Stimulated activated CD4-positive, alpha-beta T cell treated with anti-CD3 and anti-CD28 coated beads, Interleukin-1b, Interleukin-23, amount 100 ng/mL, for 1 hour (primary cell): Measurements from ENCODE around the gene LRP11.
"Not testable (repeated sequence)": the region's sequence is repeated elsewhere in the genome, so short reads cannot be mapped to it uniquely, and the experiment has no call there.

Experiments
- DNase-seq, 2 donors: peaks; one replicate each; pipeline ENCODE4 v3.0.0-alpha.2; 2020; ENCODE audit warnings: low read depth in 2 of 2

LRP11 gene, protein sequence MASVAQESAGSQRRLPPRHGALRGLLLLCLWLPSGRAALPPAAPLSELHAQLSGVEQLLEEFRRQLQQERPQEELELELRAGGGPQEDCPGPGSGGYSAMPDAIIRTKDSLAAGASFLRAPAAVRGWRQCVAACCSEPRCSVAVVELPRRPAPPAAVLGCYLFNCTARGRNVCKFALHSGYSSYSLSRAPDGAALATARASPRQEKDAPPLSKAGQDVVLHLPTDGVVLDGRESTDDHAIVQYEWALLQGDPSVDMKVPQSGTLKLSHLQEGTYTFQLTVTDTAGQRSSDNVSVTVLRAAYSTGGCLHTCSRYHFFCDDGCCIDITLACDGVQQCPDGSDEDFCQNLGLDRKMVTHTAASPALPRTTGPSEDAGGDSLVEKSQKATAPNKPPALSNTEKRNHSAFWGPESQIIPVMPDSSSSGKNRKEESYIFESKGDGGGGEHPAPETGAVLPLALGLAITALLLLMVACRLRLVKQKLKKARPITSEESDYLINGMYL

DNA sequence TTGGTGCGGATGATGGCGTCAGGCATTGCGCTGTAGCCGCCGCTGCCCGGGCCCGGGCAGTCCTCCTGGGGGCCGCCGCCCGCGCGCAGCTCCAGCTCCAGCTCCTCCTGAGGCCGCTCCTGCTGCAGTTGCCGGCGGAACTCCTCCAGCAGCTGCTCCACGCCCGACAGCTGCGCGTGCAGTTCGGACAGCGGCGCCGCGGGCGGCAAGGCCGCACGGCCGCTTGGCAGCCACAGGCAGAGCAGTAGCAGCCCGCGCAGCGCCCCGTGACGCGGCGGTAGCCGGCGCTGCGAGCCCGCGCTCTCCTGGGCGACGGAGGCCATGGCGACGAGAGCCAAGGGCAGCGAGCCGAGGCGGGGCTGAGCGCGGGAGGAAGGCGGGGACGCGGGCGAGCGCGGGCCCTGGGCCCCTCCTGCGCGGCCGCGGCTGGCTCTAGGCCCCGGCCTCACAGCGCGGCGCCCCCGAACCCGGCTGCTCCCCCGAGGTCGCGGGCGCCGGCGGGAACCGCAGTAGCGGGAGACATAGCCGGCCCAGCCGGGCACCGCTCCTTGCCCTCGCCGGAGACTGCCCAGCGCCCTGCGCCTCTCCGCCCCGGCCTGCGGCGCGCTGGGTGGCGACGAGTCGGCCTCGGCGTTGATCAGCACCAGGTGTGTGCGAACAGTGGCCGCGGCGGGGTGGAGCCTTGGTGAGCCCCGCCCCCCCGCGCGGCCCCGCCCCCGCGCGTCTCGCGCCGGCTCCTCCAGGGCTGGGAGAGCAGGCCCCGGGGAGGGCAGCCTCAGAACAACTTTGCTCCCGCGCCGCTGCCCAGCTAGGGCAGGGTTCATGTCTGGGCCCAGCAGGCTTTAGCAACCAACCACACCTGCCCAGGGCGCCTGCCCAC lies at the start of gene LRP11:
TSS of gene LRP11 (minus strand) at position 662 of the 880 bp plus-strand sequence. CDS start at position 323, 339 bp downstream.
- peak; percentile 66 for DNase-seq

DNA sequence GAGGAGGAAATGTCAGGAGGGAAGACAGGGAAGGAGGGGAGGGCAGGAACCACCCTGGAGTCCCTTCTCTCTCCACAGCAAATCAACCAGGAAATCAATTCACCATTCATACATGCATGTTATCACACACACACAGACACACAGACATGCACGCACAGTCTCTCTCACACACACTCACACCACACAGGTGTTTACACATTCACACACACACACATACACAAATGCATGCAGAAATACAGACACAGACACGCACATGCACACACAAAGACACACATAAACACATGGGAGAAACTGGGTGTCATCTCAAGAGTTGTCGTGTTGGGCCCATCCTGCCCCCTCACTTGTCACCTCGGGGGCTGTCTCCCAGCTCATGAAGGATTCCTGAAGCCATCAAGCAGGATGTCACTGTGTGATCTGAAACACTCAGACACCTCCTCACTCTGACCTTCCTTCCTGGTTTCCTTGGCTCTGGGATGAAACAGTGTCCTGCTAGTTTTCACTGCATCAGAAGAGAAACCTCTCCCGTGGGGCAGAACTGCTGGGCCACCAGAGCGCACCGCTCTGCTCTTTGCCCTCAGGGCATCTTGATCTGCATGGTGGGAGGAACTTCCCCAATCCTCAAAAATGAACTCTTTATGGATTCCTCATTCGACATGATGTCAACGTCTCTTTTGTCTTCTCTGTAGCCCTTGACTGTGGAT lies 49.5 kb upstream of the LRP11 start:
- DNase-seq = no peak

DNA sequence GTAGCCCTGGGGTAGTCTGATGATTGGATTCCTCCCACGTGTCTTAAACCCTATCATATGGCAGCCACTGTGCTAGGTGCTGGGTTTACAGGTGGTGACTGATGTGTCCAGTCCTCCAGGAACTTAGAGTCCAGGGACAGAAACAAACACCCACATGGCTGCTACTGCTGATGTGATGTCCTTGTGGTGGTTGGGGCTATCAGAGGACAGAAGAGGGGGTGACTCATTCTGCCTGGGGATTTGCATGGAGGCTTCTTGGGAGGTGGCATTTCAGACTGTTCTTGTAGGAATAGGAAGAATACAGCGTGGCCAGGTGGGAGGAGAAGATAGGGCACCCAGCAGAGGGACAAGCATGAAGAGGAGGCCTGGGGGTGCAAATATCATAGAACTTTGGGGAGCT lies 48.9 kb upstream of the LRP11 start:
- DNase-seq = no peak

DNA sequence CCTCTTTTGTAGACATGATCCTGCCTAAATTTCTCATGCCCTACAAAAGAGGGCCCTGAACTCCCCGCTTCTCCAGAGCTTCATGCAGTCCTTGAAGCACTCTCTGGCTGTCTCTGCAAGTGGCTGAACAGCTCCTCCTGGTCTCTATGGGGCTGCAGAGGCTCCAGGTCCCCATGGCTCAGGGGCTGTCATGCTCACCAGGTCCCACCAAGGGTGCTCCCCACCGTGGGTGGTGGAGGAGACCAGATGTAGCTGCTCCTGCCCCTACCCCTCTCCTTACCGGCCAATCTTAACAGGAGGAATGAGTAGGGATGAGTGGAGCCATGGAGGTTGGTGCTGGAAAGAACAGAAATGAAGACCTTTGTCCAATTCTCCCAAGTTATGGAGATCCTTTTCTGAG lies 48.5 kb upstream of the LRP11 start:
- not testable (repeated sequence) for DNase-seq

DNA sequence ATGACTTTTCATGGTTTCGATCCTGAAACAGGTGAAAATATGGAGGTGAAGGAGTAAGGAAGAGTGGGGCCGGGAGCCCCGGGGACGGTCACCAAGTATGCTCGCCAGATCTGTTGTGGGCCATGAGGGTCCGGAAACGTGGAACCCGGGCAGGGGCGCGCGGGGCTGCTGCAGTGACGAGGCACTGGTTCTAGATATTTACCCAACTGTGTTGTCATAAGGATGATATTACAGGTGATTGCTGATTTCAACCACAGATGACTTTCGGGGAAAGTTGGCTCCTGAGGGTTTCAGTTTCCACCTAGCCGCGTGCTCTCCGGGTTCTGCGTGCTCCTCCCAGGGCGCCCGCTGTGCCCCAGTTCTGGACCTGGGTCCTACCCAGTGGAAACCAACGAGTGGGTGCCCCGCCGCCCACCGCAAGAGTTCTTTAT lies 46.6 kb upstream of the LRP11 start:
- no peak for DNase-seq

DNA sequence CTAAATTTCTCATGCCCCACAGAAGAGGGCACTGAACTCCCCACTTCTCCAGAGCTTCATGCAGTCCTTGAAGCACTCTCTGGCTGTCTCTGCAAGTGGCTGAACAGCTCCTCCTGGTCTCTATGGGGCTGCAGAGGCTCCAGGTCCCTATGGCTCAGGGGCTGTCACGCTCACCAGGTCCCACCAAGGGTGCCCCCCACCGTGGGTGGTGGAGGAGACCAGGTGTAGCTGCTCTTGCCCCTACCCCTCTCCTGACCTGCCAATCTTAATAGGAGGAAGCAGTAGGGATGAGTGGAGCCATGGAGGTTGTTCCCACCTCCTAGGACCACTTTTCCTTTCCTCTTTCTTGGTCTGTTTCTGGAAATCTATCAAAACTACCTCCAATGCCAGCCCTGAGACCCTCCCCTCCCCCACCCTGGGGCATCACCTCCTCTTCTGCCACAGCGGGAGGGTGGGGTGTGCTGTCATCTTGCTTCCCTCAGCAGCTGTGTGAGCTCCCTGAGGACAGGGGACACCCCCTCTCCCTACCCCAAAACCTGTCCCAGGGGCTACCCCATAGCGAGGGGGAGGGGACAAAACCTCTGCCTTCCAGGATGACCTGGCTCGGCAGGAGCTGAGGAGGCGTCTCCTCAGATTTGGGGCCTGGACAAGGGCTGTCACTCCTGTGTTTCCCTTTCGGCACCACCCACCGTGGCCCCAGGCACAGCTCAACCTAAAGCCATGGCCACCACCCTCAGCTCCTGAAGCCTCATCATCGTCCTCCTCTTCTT lies 45.7 kb upstream of the LRP11 start:
- no peak for DNase-seq

DNA sequence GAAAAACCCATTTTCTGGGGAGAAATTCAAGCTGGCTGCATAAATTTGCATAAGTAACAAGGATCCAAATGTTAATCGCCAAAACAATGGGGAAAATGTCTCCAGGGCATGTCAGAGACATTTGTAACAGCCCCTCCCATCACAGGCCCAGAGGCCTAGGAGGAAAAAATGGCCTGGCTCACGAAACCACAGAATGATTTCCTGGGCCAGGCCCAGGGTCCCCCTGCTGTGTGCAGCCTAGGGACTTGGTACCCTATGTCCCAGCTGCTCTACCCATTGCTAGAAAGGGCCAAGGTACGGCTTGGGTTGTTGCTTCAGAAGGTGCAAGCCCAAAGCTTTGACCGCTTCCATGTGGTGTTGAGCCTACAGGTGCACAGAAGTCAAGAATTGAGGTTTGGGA lies 44.3 kb upstream of the LRP11 start:
- not testable (repeated sequence) for DNase-seq

DNA sequence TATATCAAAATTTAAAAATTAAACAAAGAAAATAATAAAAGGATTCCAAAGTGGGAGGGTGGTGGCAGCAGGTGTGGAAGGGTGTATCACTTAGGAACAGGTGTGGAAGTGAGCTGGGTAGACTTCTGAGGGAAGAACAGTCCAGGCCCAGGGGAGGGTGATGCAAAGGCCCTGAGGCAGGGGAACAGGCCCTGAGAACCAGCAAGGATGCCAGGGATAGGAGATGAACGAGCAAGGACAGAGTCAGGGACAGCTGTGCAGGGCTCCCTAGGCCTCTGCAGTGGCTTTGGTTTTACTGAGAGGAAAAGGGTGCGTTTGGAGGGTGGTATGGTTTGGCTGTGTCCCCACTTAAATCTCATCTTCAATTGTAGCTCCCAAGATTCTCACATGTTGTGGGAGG lies 43.2 kb upstream of the LRP11 start:
- DNase-seq = no peak

DNA sequence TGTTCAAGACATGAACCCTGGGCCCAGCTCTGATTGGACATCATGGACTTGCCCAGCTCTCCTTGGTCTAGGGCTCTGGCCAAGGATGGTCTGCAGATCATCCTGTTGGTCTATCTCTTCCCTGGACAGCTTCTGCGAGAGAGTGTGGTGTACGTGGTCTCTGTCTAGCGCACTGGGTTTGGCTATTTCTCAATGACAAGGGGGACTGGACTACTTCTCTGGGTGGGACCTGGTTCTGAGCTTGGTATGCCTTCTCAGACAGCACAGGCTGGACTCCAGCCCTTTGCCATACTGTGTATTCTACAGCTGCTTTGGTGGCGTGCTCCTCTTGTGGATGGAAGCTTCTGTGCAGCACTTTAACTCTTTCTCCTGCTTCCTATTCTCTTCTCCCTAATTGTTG lies 42.2 kb upstream of the LRP11 start:
- no peak for DNase-seq

DNA sequence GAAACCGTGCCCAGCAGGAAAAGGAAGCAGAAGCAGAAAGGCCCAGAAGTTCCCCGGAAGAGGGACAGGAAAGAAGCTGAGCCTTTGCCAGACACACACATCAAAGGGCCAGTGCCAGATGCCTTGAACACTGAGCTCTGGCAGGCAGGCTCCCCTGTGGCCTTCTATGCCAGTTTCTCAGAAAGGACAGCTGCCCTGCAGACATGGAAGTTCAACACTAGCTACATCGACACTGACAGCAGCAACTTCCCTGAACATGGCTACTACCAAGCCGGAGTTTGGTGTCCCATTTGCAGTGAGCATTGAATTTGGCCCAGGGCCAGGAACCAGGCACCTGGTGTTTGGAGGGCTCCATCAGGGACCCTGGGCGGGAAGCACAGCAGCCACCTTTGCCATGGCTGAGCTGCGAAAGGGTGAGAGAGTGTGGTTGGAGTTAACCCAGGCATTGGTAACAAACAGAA lies 41.8 kb upstream of the LRP11 start:
- DNase-seq = no peak

DNA sequence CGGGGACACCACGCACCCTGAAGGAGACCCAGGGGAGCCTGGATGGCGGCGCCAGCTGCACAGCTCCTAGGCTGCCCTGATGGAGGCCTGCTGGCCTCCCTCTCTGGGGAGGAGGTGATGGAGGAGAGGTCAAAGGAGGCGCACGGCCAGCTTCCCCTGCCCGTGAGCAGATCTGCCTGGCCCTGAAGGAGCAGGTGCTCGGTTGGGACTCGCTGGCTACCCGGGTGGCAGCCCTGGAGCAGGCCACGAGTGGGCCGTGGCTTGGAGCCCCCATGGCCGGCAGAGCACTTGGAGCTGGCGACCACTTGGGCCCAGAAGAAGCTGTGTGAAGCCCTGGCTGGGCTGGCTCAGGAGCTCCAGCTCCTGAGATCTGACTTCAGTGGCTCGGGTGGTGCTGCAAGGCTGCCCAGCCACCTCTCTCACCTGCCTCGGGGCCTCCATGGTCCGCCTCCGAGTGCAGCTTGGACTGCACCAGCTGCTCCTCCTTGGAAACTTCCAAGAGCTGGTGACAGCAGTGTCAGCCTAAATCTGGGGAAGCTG lies 41.3 kb upstream of the LRP11 start:
- no peak for DNase-seq

DNA sequence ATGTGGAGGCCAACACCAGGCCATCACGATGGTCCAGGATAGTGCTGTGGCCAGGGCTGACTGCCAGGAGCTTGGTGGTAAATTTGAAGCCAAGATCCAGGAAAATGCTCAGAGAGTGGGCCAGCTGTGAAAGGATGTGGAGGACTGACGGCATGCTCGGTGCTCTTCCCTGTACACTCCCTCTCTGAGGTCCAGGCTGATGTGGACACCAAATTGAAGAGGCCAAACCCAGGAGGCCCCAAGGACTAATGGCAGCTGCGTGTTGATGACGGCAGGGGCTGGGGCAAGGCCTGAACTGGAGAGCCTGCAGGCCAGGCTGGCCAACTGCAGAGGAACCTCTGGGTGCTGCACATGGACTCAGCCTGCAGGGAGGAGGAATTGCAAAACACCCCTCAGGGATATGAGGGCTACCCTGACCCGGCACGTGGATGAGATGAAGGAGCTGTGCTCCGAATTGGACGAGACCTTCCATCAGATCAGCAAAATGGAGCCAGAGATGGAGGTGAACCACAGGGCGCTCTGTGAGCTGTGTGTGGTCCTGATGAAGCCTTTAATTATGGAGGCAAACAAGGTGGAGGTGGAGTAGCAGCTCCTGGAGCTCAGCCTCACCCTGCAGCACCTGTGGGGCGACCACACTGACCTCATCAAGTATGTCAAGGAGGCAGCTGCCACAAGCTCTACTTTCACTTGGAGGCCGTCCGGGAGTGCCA lies 40.7 kb upstream of the LRP11 start:
- no peak for DNase-seq

DNA sequence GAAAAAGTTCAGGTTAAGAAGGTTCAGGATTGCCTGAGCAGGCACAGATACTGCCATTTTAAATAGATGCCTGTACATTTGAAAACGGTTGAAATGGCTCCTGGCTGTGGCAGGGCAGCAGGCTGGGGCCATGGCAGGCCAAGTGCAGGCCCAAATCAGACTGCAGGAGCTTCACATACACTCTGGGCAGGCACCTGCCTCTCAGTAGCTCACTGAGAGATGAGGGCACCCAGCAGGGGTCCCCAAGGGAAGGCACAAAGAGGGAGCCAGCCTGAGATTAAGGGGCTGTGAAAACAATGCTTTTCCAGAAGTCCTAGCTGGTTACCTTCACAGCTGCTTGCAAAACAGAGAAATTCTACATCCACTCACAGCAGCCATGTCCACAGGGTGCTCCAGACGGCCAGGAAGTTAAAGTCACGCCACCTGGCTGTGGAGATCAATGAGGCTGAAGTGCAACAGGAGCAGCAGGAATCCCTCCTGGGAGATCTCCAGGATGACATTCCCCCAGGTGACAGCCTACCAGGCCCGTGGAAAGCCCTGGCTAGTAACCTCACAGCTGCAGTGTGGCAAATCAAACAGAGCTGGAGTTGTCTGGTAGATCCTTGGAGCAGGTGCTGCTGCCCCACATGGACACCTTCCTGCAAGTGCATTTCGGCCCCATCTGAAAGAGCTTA lies 39.9 kb upstream of the LRP11 start:
- no peak for DNase-seq

DNA sequence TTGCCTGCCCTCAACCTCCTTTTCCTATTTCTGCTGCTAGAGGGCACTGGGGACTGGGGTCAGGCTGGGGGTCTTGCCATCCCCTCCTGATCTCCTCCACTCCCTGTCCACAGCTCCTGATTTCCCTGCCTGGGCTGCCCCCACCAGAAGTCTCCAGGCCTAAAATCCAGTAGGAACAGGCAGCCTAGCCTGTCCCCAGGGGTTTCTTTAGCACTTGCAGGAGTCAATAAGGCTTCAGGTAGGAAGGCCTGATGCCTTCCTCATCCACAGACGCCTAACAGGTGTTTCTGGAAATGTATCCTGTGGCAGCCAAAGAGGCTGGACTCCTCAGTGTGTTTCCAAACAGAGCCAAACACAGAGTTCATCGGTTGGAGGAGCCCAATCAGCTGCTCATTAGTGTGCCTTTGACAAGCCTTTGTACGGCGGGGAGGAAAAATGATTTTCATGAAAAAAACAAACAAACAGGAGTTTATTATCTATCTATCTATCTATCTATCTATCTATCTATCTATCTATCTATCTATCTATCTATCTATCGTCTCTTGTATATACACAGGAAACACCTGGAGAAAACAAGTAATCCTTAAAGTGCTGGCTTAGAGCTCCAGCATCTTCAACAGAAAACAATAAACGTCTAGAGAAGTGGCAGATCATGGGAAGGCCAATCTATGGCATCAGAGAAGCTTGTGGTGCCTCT lies 37.4 kb upstream of the LRP11 start:
- no peak for DNase-seq

DNA sequence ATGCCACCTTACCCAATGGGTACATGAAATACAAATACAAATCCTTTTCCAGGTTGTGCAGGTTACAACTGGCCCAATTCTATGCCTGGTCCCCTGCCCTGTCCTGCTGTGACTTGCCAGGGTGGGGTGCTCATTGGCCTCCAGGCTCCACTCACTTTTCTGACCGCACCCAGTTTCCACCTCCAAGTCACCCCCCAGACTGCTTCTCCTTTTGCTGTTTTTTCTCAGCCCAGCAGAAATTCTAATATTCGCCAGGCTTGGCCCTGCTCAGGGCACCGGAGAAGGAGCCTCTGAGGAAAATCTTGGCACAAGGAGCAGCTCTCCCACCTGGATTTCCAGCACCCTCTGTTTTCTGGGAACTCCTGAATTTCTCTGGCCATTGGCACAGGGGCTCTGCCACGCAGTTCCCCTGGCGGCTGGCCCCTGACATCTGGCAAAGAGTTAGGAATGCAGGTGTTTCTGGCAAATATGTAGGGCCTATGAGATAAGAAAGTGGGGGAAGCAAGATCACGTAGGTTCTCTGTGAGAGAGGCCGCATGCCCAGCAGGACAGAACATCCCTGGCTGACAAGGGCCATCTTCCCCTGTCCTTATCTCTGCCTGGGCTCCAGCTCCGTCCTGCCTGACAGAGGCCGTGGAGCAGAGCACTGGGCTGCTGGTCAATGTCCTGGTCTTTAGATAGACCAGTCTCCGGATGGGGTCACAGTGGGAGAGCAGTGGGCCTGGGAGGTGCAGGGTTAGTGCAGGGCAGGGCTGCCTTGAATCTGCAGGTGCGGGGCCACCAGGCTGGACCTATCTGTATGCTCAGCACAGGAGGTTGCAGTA lies 36.7 kb upstream of the LRP11 start:
- DNase-seq = no peak

DNA sequence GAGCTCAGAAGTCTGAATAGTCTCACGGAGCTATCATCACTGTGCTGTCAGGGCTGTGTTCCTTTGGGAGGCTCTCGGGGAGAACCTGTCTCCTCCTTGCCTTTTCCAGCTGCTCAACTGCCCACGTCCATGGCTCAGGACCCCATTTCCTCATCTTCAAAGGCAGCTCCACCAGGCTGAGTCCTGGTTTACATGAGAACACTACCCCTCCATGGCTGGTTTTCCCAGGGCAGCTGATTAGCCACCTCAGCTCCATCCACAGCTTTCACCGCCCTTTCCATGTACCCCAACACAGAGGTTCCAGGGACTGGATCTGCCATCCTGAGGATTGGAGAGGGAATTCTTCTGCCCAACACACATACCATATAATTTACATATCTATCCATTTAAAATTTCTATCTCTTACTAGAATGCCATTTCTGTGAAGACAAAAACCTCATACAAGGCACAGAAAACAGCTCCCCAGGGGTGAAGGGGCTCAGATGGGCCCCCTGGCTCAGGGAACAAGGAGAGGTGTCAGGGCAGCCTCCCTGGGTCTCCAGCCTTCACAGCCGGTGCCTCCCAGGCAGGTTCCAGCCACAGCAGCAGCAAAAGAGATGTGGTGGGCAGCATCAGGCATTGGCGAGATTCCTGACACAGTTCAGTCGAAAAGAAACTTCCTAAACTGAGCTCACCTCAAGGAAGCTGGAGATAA lies 35.9 kb upstream of the LRP11 start:
- DNase-seq = no peak

DNA sequence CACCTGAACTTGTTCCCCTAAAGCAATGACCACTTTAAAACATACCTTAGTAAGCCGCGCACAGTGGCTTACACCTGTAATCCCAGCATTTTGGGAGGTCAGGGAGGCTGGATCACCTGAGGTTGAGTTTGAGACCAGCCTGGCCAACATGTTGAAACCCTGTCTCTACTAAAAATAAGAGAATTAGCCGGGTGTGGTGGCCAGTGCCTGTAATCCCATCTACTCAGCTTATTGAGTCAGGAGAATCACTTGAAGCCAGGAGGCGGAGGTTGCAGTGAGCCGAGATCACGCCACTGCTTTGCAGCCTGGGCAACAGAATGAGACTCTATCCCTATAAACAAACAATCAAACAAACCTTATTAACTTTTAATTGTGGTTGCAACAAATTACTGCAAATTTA lies 35.3 kb upstream of the LRP11 start:
- DNase-seq = no peak

DNA sequence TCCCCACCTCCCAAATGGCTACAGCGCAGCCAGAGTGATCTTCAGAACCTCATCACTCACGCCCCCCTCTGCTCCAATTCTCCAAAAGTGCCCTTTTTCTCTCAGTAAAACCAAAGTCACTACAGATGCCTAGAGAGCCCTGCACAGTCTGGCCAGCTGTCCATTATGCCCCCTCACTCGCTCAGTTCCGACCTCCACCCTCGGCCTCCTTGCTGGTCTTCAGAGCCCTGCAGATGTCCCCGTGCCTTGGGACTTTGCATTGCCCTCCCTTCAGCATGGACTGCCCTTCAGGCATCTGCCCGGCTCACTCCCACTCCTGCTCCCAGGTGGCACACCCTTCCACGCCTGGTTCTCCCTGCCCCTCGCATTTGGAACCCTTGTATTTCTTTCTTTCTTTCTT lies 34.8 kb upstream of the LRP11 start:
- no peak for DNase-seq
